CD4-positive, alpha-beta T cell treated with Interleukin-1 beta for 1 hour (primary cell): ENCODE results near the gene SPRED1.
A peak's percentile ranks its signal among the peaks of the same experiment; 100 is the strongest.

Experiments used
- DNase-seq, 2 donors: peaks; one replicate each; pipeline ENCODE4 v3.0.0-alpha.2; 2020 to 2022

Gene SPRED1

DNA sequence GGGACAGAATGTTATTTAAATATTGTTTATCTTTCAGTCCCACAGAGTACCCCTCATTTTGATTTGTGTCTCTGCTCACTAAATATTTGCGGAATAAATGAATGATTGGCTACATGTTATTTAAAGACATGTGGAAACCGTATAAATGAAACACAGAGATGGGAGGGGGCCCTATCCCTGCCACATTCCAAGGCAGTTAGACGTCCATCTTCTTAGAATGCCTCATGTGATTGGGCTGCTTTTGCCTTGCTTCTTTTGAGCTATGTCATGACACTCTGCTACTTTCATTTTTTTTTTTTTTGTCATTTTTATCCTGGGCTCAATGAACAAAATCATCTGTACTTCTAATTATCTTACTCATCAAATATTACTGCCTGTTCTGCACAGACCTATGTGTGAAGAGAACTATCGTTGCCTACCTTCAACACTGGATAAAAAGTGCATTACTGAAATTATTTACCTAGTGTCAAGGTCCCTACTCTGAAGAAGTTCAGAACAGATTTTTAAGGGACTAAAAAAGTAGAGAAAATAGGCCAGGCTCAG lies 117.4 kb downstream of the SPRED1 start:
- DNase-seq: no peak

GRCh38 chr15:38373016-38373415 lies 120.4 kb downstream of the SPRED1 start:
- DNase-seq: no peak

GRCh38 chr15:38374029-38374428 lies 121.4 kb downstream of the SPRED1 start:
- no peak for DNase-seq

GRCh38 chr15:38374556-38374955 lies 121.9 kb downstream of the SPRED1 start:
- no peak for DNase-seq

GRCh38 chr15:38376081-38376480 lies 123.4 kb downstream of the SPRED1 start:
- no peak for DNase-seq

GRCh38 chr15:38377636-38378035 lies 125.0 kb downstream of the SPRED1 start:
- no peak for DNase-seq

- DNase-seq: no peak
Measured at GRCh38 chr15:38378161-38378560, 125.5 kb downstream of the SPRED1 start.

DNA sequence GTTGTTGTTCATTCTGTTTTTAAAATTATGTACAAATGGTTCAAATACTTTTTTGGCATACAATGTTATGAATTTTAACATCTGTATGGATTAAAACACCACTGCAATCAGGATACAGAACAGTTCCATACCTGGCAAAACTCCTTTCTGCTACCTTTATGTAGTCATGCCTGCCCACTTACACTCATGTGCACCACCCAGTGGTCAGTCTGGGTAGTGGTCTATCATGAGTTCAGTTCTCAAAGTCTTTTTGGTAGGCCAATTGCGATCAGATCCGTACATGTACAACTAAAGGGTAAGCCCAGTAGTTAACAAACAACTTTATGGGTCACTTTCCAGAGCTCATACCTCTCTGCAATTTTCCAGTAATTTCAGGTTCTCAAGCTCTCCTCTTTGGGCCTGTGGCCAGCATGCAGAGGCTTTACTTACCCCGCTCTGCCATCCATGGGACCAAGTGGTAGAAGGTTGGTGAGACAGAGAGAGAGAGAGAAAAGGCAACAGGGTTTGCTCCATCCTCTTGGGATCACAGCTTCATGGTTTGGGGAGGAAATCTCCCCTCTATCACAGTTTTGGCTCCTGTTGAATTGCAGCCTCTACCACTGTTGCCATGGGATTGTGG lies 137.4 kb downstream of the SPRED1 start:
- peak; percentile 46 to 48 for DNase-seq

DNA sequence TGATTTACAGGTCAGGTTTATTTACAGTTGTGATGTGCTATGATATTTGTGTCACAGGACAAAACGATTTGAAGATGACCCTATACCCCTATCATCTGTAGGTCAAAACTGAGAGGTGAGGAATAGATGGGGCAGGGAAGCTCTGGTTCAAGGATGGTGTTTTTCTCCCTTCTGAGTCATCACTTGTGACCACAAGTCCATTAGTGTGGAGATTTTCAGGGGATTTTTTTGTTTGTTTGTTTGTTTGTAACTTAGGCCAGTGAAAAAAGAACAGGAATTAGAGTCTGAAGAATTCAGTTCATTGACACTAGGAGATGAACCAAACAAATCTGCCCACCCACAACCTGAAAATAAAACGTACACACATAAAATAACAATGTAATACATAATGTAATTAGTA lies 138.6 kb downstream of the SPRED1 start:
- no peak for DNase-seq

DNA sequence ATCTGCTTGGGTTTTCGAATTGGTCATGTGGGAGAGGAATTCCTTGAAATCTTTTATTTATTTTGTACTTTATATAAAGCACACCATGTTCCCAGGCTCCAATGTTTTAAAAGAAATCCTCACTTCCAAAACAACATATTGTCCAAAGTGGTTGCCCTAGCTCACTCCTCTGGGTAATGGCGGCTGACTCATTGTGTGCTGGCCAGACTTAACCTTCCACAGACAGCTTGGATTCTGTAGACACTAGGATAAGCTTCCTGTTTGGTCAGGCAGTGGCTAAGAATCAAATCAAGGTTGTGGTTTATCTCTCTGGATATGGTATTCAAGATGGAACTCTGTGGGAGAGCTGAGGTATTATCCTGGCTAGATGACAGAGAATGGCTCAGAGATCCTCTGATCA lies 145.5 kb downstream of the SPRED1 start:
- DNase-seq: no peak

DNA sequence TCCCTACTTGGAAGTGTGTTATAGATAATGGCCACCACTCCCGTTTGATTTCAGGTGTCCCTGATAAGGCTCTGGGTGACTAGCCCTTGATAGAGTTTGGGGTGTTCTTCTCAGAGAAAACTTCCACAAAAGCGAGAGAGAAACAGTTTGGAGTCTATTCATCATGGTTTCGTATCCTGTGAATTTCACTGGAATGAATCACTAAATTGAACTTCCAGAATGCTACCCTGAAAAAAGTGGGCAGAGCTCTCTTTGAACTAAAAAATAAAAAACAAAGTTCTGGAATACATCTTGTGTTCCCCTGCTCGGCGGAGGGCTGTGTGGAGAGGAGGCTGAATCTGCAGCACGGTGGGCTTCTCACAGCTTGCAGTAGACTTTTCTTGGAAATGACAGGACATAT lies 148.5 kb downstream of the SPRED1 start:
- DNase-seq: no peak

DNA sequence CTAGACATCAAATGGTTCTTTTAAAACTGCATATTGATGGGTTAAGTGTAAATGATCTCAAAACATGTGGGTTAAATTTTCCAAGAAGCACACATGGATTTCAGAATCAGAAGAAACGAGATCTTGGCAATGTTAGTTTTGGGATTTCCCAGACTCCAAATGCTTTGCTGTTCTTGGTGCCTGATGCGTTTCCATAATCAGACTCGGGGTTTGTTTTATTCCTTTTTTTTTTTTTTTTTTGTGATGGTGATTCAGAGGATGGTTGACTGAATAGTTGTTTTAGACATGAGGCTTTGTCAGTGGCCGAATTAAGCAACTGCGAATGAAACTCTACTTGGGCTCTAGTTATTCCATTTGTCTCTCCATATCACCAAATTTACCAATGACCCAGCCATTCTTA lies 149.1 kb downstream of the SPRED1 start:
- DNase-seq: no peak

GRCh38 chr15:38406436-38406835 lies 153.8 kb downstream of the SPRED1 start:
- no peak for DNase-seq
